K562 (cell line): ENCODE data around the gene ST6GALNAC3. TPM values are rescaled to one million over a fixed set of nuclear protein-coding genes. Genes with fewer than 3 reads are reported as not detected.

Experiments used
- ATAC-seq: fragments of 200-7000 bp; cut with Tn5 transposase; 3 replicates; pipeline ENCODE4 v1.9.1; 2020; ENCODE audit warnings: moderate library complexity
- BruUV-seq: library from RNA; stranded (reverse); fragments of 400-500 nt; replicated peaks from 2 replicates; lab custom pipeline; 2021; lab: Mats Ljungman, UMichigan
- CTCF ChIA-PET: fragments of 300-600 bp; formaldehyde crosslinking; extraction: SDS; loops from one replicate; lab custom pipeline; 2021; ENCODE audit warnings: low intra/inter-chr PET ratio; lab: Yijun Ruan, JAX
- POLR2A ChIA-PET: fragments of 300-600, 350-650 bp; sonication (Branson Sonifier 250); formaldehyde crosslinking; extraction: SDS; loops from one replicate; lab custom pipeline; 2021; ENCODE audit warnings: antibody characterized with exemption, inconsistent platforms; lab: Yijun Ruan, JAX
- DNase-seq, 4 experiments: peaks; one replicate each; pipeline versions ENCODE4 v3.0.0 to v3.0.0-alpha.2; 2011 to 2018; ENCODE audit warnings: low spot score in 3 of 4, mixed read lengths in 3 of 4; ENCODE audit errors: extremely low read depth in 1 of 4
- FAIRE-seq: peaks from 2 replicates; lab custom pipeline; 2011; peaks lifted over from hg19 to GRCh38; lab: Jason Lieb, UNC
- H2AFZ ChIP-seq: 2 replicates; pipeline ENCODE4 v1.6.0; 2011; ENCODE audit warnings: low read depth, low read length, control low read depth, inconsistent platforms
- H3K27ac ChIP-seq: fragments of 200-600 bp; 3 replicates; pipeline ENCODE4 v1.8.0; 2011; ENCODE audit warnings: low read depth, mild to moderate bottlenecking, control low read depth, inconsistent platforms, low read length, moderate library complexity, mixed read lengths; ENCODE audit errors: extremely low read depth
- H3K27me3 ChIP-seq, 2 experiments: fragments of 300-600 bp in 1 of 2; 2 replicates in 1 of 2; 3 replicates in 1 of 2; pipeline versions ENCODE4 v1.6.0 to v1.8.0; 2011; ENCODE audit warnings: inconsistent platforms in 2 of 2, low read length in 2 of 2, mild to moderate bottlenecking in 1 of 2, mixed read lengths in 1 of 2, moderate library complexity in 1 of 2; ENCODE audit not compliant: control insufficient read depth in 2 of 2, insufficient read depth in 2 of 2
- H3K36me3 ChIP-seq: fragments of 300-600 bp; 3 replicates; pipeline ENCODE4 v1.8.0; 2011; ENCODE audit warnings: mild to moderate bottlenecking, low read length, inconsistent platforms; ENCODE audit not compliant: control insufficient read depth, insufficient read depth
- H3K4me1 ChIP-seq, 2 experiments: fragments of 200-600 bp in 1 of 2; replicated peaks in 1 of 2; 2 replicates in 1 of 2; 3 replicates in 1 of 2; pipeline versions ENCODE4 v1.5.1 to v1.8.0; 2011; ENCODE audit warnings: inconsistent platforms in 2 of 2, low read length in 2 of 2, mild to moderate bottlenecking in 1 of 2, mixed read lengths in 1 of 2, moderate library complexity in 1 of 2; ENCODE audit not compliant: control insufficient read depth in 2 of 2, insufficient read depth in 2 of 2
- H3K4me2 ChIP-seq: 2 replicates; pipeline ENCODE4 v1.6.1; 2011; ENCODE audit warnings: low read length, control low read depth, inconsistent platforms, mixed read lengths; ENCODE audit not compliant: insufficient read depth
- H3K4me3 ChIP-seq: fragments of 200-600 bp; sonication (generic), shearing (Covaris generic); 2 replicates; pipeline ENCODE4 v1.5.1; 2016; ENCODE audit warnings: control low read depth, inconsistent platforms
- H3K79me2 ChIP-seq: fragments of 200-600 bp; 3 replicates; pipeline ENCODE4 v1.8.0; 2011; ENCODE audit warnings: low read length, inconsistent platforms; ENCODE audit not compliant: control insufficient read depth, insufficient read depth
- H3K9ac ChIP-seq, 2 experiments: 2 replicates each; pipeline versions ENCODE4 v1.6.0 to v1.6.1; 2011; ENCODE audit warnings: low read depth in 2 of 2, low read length in 2 of 2, control low read depth in 1 of 2, inconsistent platforms in 1 of 2, mild to moderate bottlenecking in 1 of 2, mixed read lengths in 1 of 2; ENCODE audit not compliant: insufficient read depth in 1 of 2
- H3K9me1 ChIP-seq: one replicate; pipeline ENCODE4 v1.6.0; 2011; ENCODE audit warnings: inconsistent platforms, mild to moderate bottlenecking, low read length, moderate library complexity; ENCODE audit not compliant: control insufficient read depth, insufficient read depth
- H3K9me3 ChIP-seq: replicated peaks from 2 replicates; pipeline ENCODE4 v1.5.1; 2011; ENCODE audit warnings: low read depth, low read length, inconsistent platforms; ENCODE audit not compliant: control insufficient read depth, insufficient read depth
- H4K20me1 ChIP-seq: replicated peaks from 2 replicates; pipeline ENCODE4 v1.6.1; 2011; ENCODE audit warnings: low read length, inconsistent platforms, mixed read lengths; ENCODE audit not compliant: control insufficient read depth, insufficient read depth
- ATF6 ChIP-seq: sonication (generic); formaldehyde crosslinking; IDR thresholded peaks from 2 replicates; pipeline ENCODE4 v1.4.0; 2020; ENCODE audit warnings: mild to moderate bottlenecking, missing genetic modification reagents
- E2F8 ChIP-seq: fragments of 450-650 bp; IDR thresholded peaks from 2 replicates; pipeline ENCODE4 v1.7.1; 2018; ENCODE audit warnings: mild to moderate bottlenecking, low read depth; ENCODE audit not compliant: partially characterized antibody
- GTF3C2 ChIP-seq: IDR thresholded peaks from 3 replicates; pipeline ENCODE4 v1.6.1; 2011; ENCODE audit warnings: borderline replicate concordance, mild to moderate bottlenecking, moderate library complexity; ENCODE audit not compliant: insufficient read length; ENCODE audit errors: extremely low read depth
- KAT8 ChIP-seq: fragments of 450-650 bp; IDR thresholded peaks from 2 replicates; pipeline ENCODE4 v1.6.1; 2016; ENCODE audit warnings: low read depth, mild to moderate bottlenecking
- PURB ChIP-seq: sonication (generic); formaldehyde crosslinking; IDR thresholded peaks from 2 replicates; pipeline ENCODE4 v1.9.0; 2021; ENCODE audit warnings: low read depth, mild to moderate bottlenecking, missing genetic modification reagents
- SAFB2 ChIP-seq: fragments of 200-400 bp; formaldehyde crosslinking; IDR thresholded peaks from 2 replicates; pipeline ENCODE4 v1.6.1; 2018; ENCODE audit warnings: borderline replicate concordance, low read length, low read depth, moderate library complexity; ENCODE audit not compliant: severe bottlenecking
- ZBTB49 ChIP-seq: sonication (generic); formaldehyde crosslinking; IDR thresholded peaks from 2 replicates; pipeline ENCODE4 v1.8.0; 2022; ENCODE audit warnings: missing genetic modification reagents, mild to moderate bottlenecking, borderline replicate concordance
- WGBS: fragments of 100-300 bp; shearing (Covaris generic); methylation state at CpG from one replicate; pipeline ENCODE4 v1.1.6; 2016; ENCODE audit warnings: low coverage, mixed read lengths; ENCODE audit not compliant: insufficient coverage; ENCODE audit errors: missing lambda C conversion rate; 5-methylcytosine and 5-hydroxymethylcytosine counted together
- in situ Hi-C: fragments of 300-500 bp; cut with MboI; formaldehyde crosslinking; loops from 4 replicates; pipeline ENCODE4 v1.15.0; 2018; ENCODE audit warnings: inconsistent platforms, mixed read lengths
- intact Hi-C: fragments of 100-400 bp; cut with micrococcal nuclease; formaldehyde crosslinking; loops from 2 replicates; pipeline ENCODE4 v1.14.2; 2022
- polyA plus RNA-seq, 8 experiments: library from polyadenylated mRNA; depleted of rRNA in 4 of 8; stranded (reverse) in 5 of 8; unstranded in 3 of 8; fragments of >200 nt; fragmentation: Nextera tagmentation in 2 of 8; fragmentation: Illumina TruSeq in 1 of 8; extraction: Ambion mirVana in 2 of 8; extraction: Trizol in 1 of 8; gene quantifications; 2 replicates each; pipeline versions ENCODE4 v1.2.1 to v1.2.3, GENCODE V29; 2011 to 2014; ENCODE audit warnings: inconsistent platforms in 1 of 8, missing spikeins in 1 of 8
- total RNA-seq, 7 experiments: library from RNA; depleted of rRNA in 6 of 7; stranded (reverse); fragments of >200 nt in 6 of 7; fragmentation: Illumina TruSeq in 2 of 7; extraction: Trizol in 2 of 7; gene quantifications; 2 replicates each; pipeline versions ENCODE4 v1.2.1 to v1.2.3, GENCODE V29; 2011 to 2021; ENCODE audit warnings: low replicate concordance in 1 of 7

The ST6GALNAC3 gene
- total and polyA plus RNA-seq, 9 of the 15 experiments (the other 6 are each of a cell fraction or from before 2014, with no cell fraction given): 0.04 to 0.29 (median 0.18) TPM; not detected in 6

- no peak for TF ChIP-seq ATF6 (CRISPR knock-in tag)
These were observed 214.4 kb downstream of the ST6GALNAC3 start (continued) for GRCh38 chr1:76288758-76289483.

- no peaks in the 10 kb centered on the region for H3K4me1 ChIP-seq
- ATAC-seq: no peak
- DNase-seq: no peak
- no peaks in the 10 kb centered on the region for H3K36me3 ChIP-seq
- intact Hi-C loops: no loop called here
- in situ Hi-C loops: no loop called here
- H3K27me3 ChIP-seq: no peaks in the 10 kb centered on the region
- ChIA-PET CTCF (no interaction called here), POLR2A (interaction anchor here (0.6 kb wide), 1 partner anchor 1125 kb away, joined by 3 read pairs; no protein-coding TSS in a partner anchor)
- no peaks in the 10 kb centered on the region for H3K9me1 ChIP-seq
- no peak overlapping the region for H3K9ac ChIP-seq
- H2AFZ ChIP-seq: no peak overlapping the region
- BruUV-seq: no TSS peak
- no peak overlapping the region for H3K4me3 ChIP-seq
- no peak overlapping the region for H3K4me2 ChIP-seq
- no peak for FAIRE-seq
- WGBS: 0% methylated on average over 2 of the region's 2 CpGs
- no peak for TF ChIP-seq E2F8
- TF ChIP-seq ZBTB49 (CRISPR knock-in tag): no peak
- TF ChIP-seq KAT8: no peak
- TF ChIP-seq SAFB2: no peak
- TF ChIP-seq PURB (CRISPR knock-in tag): no peak
- no peak for TF ChIP-seq GTF3C2
- H3K9me3 ChIP-seq: no peaks in the 10 kb centered on the region
- no peaks in the 10 kb centered on the region for H3K79me2 ChIP-seq
- H4K20me1 ChIP-seq: no peaks in the 10 kb centered on the region
- H3K27ac ChIP-seq: no peak overlapping the region
These were observed 215.1 kb downstream of the ST6GALNAC3 start for GRCh38 chr1:76289692-76290091.
